GM19043 (cell line): ENCODE measurements around the gene CPEB3.
"Not testable (repeated sequence)": the region's sequence is repeated elsewhere in the genome, so short reads cannot be mapped to it uniquely, and the experiment has no call there.

Experiments used
- ATAC-seq: cut with Tn5 transposase; IDR thresholded peaks from one replicate; pipeline ENCODE4 v1.9.1; 2021; ENCODE audit warnings: low read depth; ENCODE audit not compliant: unreplicated experiment

Gene CPEB3

DNA sequence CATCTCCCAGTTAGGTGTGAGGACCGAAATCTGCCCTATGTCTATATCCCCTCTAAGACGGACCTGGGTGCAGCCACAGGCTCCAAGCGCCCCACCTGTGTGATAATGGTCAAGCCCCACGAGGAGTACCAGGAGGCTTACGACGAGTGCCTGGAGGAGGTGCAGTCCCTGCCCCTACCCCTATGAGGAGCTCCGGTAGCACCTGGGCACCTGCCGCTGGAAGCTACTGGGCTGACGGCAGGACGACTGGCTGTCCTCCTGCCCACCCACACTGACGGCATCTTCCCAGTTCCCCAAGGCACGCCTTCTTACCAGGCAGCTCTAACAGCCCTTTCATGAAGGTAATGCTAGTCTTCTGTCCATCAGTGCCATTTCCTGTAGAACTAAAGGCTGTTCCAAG, 74.3 kb downstream of the CPEB3 start:
- not testable (repeated sequence) for ATAC-seq

- not testable (repeated sequence) for ATAC-seq
Observed at GRCh38 chr10:92215222-92215621, 75.7 kb downstream of the CPEB3 start.

- ATAC-seq: no peak
Observed at GRCh38 chr10:92213049-92213448, 77.8 kb downstream of the CPEB3 start.

- no peak for ATAC-seq
Observed at GRCh38 chr10:92208736-92209135, 82.1 kb downstream of the CPEB3 start.

DNA sequence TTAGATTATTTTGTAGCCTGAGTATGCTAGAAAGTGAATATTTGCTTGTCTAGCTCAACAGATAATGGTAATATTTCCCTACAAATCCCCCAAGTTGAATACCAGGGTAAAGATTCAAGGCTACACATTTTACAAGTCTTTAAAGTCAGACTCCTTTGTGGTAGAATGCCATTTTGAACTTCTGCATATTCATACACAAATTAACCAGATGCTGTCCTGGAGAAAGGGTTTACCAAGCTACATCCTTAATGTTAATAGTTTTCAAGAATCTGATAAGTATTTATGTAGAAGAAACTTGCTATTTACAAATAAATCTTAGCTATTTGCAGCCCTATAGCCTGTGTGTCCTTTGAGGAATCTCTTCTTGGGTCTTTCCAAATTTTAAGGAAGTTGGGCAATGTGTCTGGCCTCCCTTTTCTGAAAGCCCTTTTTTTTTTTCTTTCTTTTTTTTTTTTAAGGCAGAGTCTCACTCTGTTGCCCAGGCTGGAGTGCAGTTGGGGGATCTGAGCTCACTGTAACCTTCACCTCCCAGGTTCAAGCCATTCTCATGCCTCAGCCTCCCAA, 82.6 kb downstream of the CPEB3 start:
- ATAC-seq: no peak

GRCh38 chr10:92207061-92207460, 83.8 kb downstream of the CPEB3 start:
- ATAC-seq: no peak

GRCh38 chr10:92203919-92204623, 86.8 kb downstream of the CPEB3 start:
- no peak for ATAC-seq

DNA sequence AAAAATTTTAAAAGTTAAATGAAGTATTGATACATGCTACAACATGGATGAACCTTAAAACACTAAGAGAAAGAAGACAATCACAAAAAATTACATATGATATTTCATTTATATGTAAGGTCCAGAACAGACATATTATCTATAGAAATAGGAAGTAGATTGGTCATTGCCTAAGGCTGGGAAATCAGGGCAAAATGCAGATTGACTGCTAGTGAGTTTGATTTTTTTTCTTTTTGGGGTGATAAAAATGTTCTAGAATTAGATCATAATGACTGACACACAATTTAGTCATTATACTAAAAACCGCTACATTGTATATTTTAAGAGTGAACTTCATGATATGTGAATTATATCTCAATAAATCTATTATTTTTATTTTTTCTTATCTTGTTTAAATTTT, 88.3 kb downstream of the CPEB3 start:
- ATAC-seq: no peak

DNA sequence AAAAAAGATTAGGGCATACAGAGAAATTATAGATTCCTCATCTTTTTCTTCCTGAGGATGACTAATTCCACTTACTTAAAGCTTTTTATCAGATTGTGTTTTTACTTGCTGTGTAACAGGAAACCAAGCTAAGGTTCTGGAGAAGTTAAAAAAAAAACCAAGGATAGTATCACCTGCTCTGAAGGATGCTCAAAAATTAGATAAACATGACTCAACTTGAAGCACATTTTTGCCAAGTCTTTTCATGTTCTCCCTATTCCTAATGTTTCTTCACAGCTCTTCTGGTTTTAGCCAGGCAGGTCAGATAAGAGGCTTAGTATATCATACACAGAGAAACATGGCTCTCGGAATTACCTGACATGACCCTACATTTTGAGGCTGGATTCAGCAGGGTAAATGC, 90.3 kb downstream of the CPEB3 start:
- no peak for ATAC-seq

GRCh38 chr10:92187101-92187500, 103.8 kb downstream of the CPEB3 start:
- no peak for ATAC-seq

GRCh38 chr10:92184977-92185376, 105.9 kb downstream of the CPEB3 start:
- ATAC-seq: no peak

- ATAC-seq: no peak
Observed at GRCh38 chr10:92183199-92183598, 107.7 kb downstream of the CPEB3 start.

DNA sequence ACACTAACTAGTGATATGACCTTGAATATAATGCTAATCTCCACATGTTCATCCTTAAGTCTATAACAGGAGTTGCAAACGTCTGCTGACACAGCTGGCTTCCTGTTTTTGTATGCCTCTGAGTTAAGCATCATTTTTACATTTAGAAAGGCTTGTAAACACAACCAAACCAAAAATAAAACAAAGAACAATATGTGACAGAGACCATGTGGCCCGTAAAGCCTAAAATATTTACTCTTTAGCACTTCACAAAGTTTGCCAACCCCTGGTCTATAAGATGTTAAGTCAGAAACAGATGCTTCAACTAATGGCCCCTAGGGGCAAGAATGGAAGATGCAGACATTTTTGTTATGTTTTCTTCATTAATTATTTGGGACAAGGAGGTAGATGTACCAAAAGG, 109.3 kb downstream of the CPEB3 start:
- no peak for ATAC-seq

DNA sequence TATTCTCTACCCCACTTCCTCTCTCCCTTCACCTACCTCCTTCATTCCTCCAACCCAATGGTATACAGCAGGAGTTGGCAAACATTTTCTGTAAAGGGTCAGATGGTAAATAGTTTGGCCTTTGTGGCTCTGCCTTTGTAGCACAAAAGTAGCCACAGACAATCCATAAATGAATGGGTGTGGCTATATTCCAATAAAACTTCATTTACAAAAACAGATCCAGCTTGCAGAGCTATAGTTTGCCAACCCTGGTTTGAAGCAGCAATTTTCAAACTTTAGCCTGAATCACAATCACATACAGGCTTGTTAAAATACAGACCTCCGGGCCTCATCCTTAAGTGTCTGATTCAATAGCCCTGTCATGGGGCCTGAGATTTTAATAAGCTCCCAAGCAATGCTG, 110.5 kb downstream of the CPEB3 start:
- no peak for ATAC-seq

GRCh38 chr10:92177546-92177945, 113.3 kb downstream of the CPEB3 start:
- ATAC-seq: no peak

DNA sequence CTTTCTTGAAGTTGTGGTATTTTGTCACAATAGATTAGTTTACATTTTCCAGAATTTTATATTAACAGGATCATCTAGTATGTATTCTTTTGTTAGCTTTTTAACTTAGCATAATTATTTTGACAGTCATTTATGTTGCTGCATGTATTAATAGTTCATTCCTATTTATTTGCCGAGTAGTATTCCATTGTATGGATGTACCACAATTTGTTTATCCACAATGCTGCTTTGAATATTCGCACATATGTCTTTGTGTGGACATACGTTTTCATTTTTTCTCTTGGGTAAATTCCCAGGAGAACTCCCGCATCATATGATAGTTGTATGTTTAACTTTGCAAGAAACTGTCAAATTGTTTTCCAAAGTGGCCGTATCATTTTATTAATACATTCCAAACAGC, 115.7 kb downstream of the CPEB3 start:
- ATAC-seq: no peak

DNA sequence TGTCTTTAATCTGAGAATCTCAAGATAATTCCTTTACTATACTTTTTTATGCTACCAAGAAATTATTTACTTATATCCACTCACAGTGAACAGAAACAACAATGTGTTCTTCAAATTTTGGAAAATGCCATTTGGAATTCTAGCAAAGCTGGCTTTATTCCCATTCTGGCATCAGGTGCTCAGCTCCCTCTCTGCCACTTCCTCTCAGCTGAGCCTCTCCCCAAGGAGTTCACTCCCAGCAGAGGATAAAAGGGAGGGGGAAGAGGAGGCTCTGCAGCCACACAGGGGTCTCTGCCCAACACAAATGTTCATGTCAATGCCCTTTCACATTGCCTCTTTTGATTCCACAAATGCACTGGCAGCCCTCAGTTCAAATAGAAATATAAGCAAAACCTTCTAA, 116.9 kb downstream of the CPEB3 start:
- no peak for ATAC-seq

DNA sequence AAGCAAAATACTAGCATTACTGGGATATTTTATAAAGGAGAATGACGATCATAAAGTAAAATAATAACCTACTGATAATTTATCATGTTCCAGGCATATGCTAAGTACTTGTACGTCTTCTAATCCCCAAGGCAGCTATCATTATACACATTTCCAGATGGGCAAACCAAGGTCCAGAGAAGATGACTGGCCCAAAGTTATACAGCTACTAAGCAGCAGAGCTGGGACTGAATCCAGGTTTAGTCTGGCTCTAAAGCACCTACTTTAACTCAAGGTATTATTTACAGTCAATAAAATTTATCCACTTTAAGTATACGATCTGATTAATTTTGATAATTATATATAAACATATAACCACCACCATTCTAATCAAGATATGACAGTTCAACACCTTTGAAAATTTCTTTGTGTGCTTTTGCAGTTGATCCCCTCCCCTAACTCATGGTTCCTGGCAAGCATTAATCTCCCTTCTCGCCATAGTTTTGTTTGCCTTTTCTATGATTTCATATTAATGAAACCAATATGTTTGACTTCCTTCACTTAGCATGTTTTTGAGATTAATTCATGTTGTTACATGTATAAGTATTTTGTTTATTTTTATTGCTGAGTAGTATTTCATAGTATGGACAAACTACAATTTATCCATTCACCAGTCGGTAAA, 126.7 kb downstream of the CPEB3 start:
- no peak for ATAC-seq

GRCh38 chr10:92162541-92162940, 128.3 kb downstream of the CPEB3 start:
- ATAC-seq: no peak

- ATAC-seq: no peak
Observed at GRCh38 chr10:92156874-92157773, 133.8 kb downstream of the CPEB3 start.

- ATAC-seq: no peak
Observed at GRCh38 chr10:92150823-92151222, 140.1 kb downstream of the CPEB3 start.
